Spleen (tissue), 13 donors: ENCODE data around the gene APOL6. TPM values are rescaled to one million over a fixed set of nuclear protein-coding genes. Genes with fewer than 3 reads are reported as not detected.
A peak's percentile ranks its signal among the peaks of the same experiment; 100 is the strongest.

Experiments
- DNase-seq: peaks from one replicate; pipeline ENCODE4 v3.0.0-alpha.2; 2020
- H3K27ac ChIP-seq, 8 donors: fragments of 200-600 bp; sonication (generic) in 7 of 8; 1 replicate in 4 of 8; 2 replicates in 4 of 8; pipeline versions ENCODE4 v1.5.0 to v1.8.0; 2016 to 2021; ENCODE audit warnings: inconsistent platforms in 4 of 8, mild to moderate bottlenecking in 4 of 8, moderate library complexity in 1 of 8
- H3K27me3 ChIP-seq, 7 donors: fragments of 200-600 bp; sonication (generic) in 6 of 7; replicated peaks in 1 of 7; 1 replicate in 4 of 7; 2 replicates in 3 of 7; pipeline versions ENCODE4 v1.5.0 to v1.8.0; 2016 to 2021; ENCODE audit warnings: inconsistent platforms in 3 of 7, mild to moderate bottlenecking in 1 of 7
- H3K36me3 ChIP-seq, 6 donors: fragments of 200-600 bp; sonication (generic) in 5 of 6; 1 replicate in 4 of 6; 2 replicates in 2 of 6; pipeline versions ENCODE4 v1.5.0 to v1.8.0; 2016 to 2021; ENCODE audit warnings: inconsistent platforms in 2 of 6
- H3K4me1 ChIP-seq, 6 donors: fragments of 200-600 bp; sonication (generic) in 5 of 6; 1 replicate in 3 of 6; 2 replicates in 3 of 6; pipeline versions ENCODE4 v1.5.0 to v1.8.0; 2016 to 2021; ENCODE audit warnings: inconsistent platforms in 3 of 6
- H3K4me3 ChIP-seq, 8 donors: fragments of 200-600 bp; sonication (generic) in 7 of 8; 1 replicate in 4 of 8; 2 replicates in 4 of 8; pipeline versions ENCODE4 v1.5.0 to v1.8.0; 2016 to 2021; ENCODE audit warnings: inconsistent platforms in 4 of 8, mild to moderate bottlenecking in 4 of 8, moderate library complexity in 2 of 8
- H3K9me3 ChIP-seq, 8 donors: fragments of 200-600 bp; sonication (generic) in 7 of 8; 1 replicate in 4 of 8; 2 replicates in 4 of 8; pipeline versions ENCODE4 v1.5.0 to v1.8.0; 2016 to 2021; ENCODE audit warnings: inconsistent platforms in 4 of 8
- CTCF ChIP-seq, 11 experiments: fragments of 200-600 bp in 7 of 11; fragments of 450-650 bp in 4 of 11; sonication (generic) in 4 of 11; IDR thresholded peaks in 8 of 11; conservative IDR thresholded peaks in 3 of 11; 1 replicate in 7 of 11; 2 replicates in 4 of 11; pipeline versions ENCODE4 v1.4.0 to v1.8.0; 2016 to 2021; ENCODE audit warnings: antibody characterized with exemption in 11 of 11, inconsistent platforms in 4 of 11, mild to moderate bottlenecking in 1 of 11
- POLR2A ChIP-seq, 3 donors: fragments of 450-650 bp; IDR thresholded peaks; one replicate each; pipeline ENCODE4 v1.5.1; 2017; ENCODE audit warnings: antibody characterized with exemption in 3 of 3, mild to moderate bottlenecking in 1 of 3
- POLR2AphosphoS5 ChIP-seq, 3 donors: sonication (generic); formaldehyde crosslinking; IDR thresholded peaks; one replicate each; pipeline ENCODE4 v1.5.1; 2017; ENCODE audit warnings: antibody characterized with exemption in 3 of 3
- WGBS, 5 donors: extraction: QIAGEN DNeasy Blood & Tissue Kit in 3 of 5; methylation state at CpG; one replicate each; pipeline versions ENCODE4 v1.1.5 to v1.1.7; 2013 to 2018; 5-methylcytosine and 5-hydroxymethylcytosine counted together
- intact Hi-C: fragments of 100-400 bp; cut with DNase I; formaldehyde crosslinking; loops from one replicate; pipeline ENCODE4 v1.15.0; 2023; ENCODE audit warnings: low total_unique reads
- long read RNA-seq, 2 donors: transcript quantifications; one replicate each; lab custom pipeline, GENCODE V29; 2026
- polyA plus RNA-seq, 3 donors: library from polyadenylated mRNA; stranded (reverse); fragments of 200-250 nt; gene quantifications; one replicate each; pipeline ENCODE4 v1.2.1, GENCODE V29; 2013
- total RNA-seq, 7 donors: library from RNA; depleted of rRNA in 3 of 7; stranded (reverse); fragments of >200 nt in 3 of 7; fragmentation: NEBNext Ultra II Directional in 4 of 7; extraction: Animal tissue kit (Norgen Biotek cat#: 25700) in 4 of 7; gene quantifications; one replicate each; pipeline versions ENCODE4 v1.1.0 to v1.2.1, GENCODE V29; 2016 to 2021
- donor health status: healthy with polysubstance abuse.
- donor health status: DM: no; HTN: no; CAD: no; lungs with moderate emphysema.
- donor health status: DM: no; HTN: no; CAD: no.
- donor health status: Bipolar disorder and iron deficiency.
- donor health status: healthy.
- donor health status: DM: no; HTN: no; CAD: no.
- donor health status: DM: yes; HTN: yes; CAD: no.

APOL6 gene
- total RNA-seq (10 to 100 TPM; 33.5 to 48.1 (median 39.9) TPM), polyA plus RNA-seq (1 to 10 TPM; 4.4 to 7.3 (median 4.4) TPM)
- long read RNA-seq, donor 1, full-length matches to known transcripts = 11 of 11 reads
- long read RNA-seq, donor 1, partial matches to known transcripts = 0 of 11 reads
- long read RNA-seq, donor 1, other reads (novel, unspliced or antisense) = 0 of 11 reads
- long read RNA-seq, donor 2, full-length matches to known transcripts = 1 of 1 reads
- long read RNA-seq, donor 2, partial matches to known transcripts = 0 of 1 reads
- long read RNA-seq, donor 2, other reads (novel, unspliced or antisense) = 0 of 1 reads

- H3K27ac ChIP-seq = peak within 1 kb of the TSS; percentile 76 to 97 (median 94)
- peak in 1 of 11 experiments; percentile 8 for TF ChIP-seq CTCF (IDR thresholded peaks at IDR 0.05 in 8 of 11, conservative IDR thresholded peaks at IDR 0.05 in 3 of 11)
- peak; percentile 77 to 85 (median 79) for TF ChIP-seq POLR2AphosphoS5 (IDR thresholded peaks at IDR 0.05)
- TF ChIP-seq POLR2A (IDR thresholded peaks at IDR 0.05) = no peak
- H3K4me1 ChIP-seq = peaks cover 27 to 49% (median 43%) of the 10 kb centered on the region in 6 donors
- peaks cover 0 to 7% (median 0%) of the 10 kb centered on the region in 6 donors for H3K36me3 ChIP-seq
- no peaks in the 10 kb centered on the region for H3K27me3 ChIP-seq
- intact Hi-C loops = no loop called here
- peaks cover 0 to 9% (median 1%) of the 10 kb centered on the region in 8 donors for H3K9me3 ChIP-seq
- DNase-seq = peak; percentile 81
- WGBS, 5 donors = 3 to 5% (median 4%) methylated on average over 18 of the region's 18 CpGs
- peak within 1 kb of the TSS; percentile 51 to 80 (median 60) for H3K4me3 ChIP-seq
Observed at GRCh38 chr22:35648066-35649025, at the start of gene APOL6. Gene APOL6 (plus strand): TSS chr22:35648446. CDS start chr22:35656426, 7,980 bp downstream.

- no peak for TF ChIP-seq POLR2AphosphoS5 (IDR thresholded peaks at IDR 0.05)
- TF ChIP-seq POLR2A (IDR thresholded peaks at IDR 0.05) = no peak
- no peak for TF ChIP-seq CTCF (IDR thresholded peaks at IDR 0.05 in 8 of 11, conservative IDR thresholded peaks at IDR 0.05 in 3 of 11)
- peaks cover 0 to 10% (median 0%) of the 10 kb centered on the region in 6 donors for H3K4me1 ChIP-seq
- DNase-seq = no peak
Observed at GRCh38 chr22:35599364-35599763, 48.9 kb upstream of the APOL6 start.

GRCh38 chr22:35600476-35600875 is 47.8 kb upstream of the APOL6 start:
- Histone ChIP-seq H3K27ac (no peak overlapping the region), H3K27me3 (peaks cover 0 to under 1% (median 0%) of the 10 kb centered on the region in 7 donors), H3K4me3 (no peak overlapping the region), H3K36me3 (no peaks in the 10 kb centered on the region), H3K9me3 (no peaks in the 10 kb centered on the region), H3K4me1 (peaks cover 0 to 10% (median 0%) of the 10 kb centered on the region in 6 donors)
- DNase-seq = no peak
- intact Hi-C loops = no loop called here
- 40 to 71% (median 64%) methylated on average over 11 to 12 of the region's 12 CpGs for WGBS, 5 donors
- no peak for TF ChIP-seq CTCF (IDR thresholded peaks at IDR 0.05 in 8 of 11, conservative IDR thresholded peaks at IDR 0.05 in 3 of 11)
- no peak for TF ChIP-seq POLR2AphosphoS5 (IDR thresholded peaks at IDR 0.05)
- TF ChIP-seq POLR2A (IDR thresholded peaks at IDR 0.05) = no peak

More at GRCh38 chr22:35599364-35599763, 48.9 kb upstream of the APOL6 start:
- 90 to 98% (median 94%) methylated on average over 4 of the region's 4 CpGs for WGBS, 5 donors
- Histone ChIP-seq H3K9me3 (no peaks in the 10 kb centered on the region), H3K36me3 (no peaks in the 10 kb centered on the region), H3K27ac (no peak overlapping the region), H3K27me3 (no peaks in the 10 kb centered on the region), H3K4me3 (no peak overlapping the region)
- intact Hi-C loops = no loop called here
